WTC11 (cell line): ENCODE data around the gene MKI67.

ENCODE experiments used
- TCF7 ChIP-seq: sonication (generic); formaldehyde crosslinking; IDR thresholded peaks from 2 replicates; pipeline ENCODE4 v1.8.0; 2022; ENCODE audit warnings: mild to moderate bottlenecking, low read depth, missing genetic modification reagents, moderate library complexity
- ZNF423 ChIP-seq: fragments of 250-450 bp; sonication (Bioruptor Pico); IDR thresholded peaks from 2 replicates; pipeline ENCODE4 v2.1.2; 2022; ENCODE audit warnings: mild to moderate bottlenecking, moderate library complexity

GRCh38 chr10:128062331-128062880 is 63.8 kb downstream of the MKI67 start:
- TF ChIP-seq TCF7 (CRISPR knock-in tag) (no peak), ZNF423 (CRISPR knock-in tag) (no peak)
